Transverse colon (tissue), 4 donors: ENCODE measurements around the gene LONP1.

Source experiments
- EP300 ChIP-seq: sonication (generic); formaldehyde crosslinking; IDR thresholded peaks from one replicate; pipeline ENCODE4 v1.6.1; 2017; ENCODE audit warnings: antibody characterized with exemption, low read depth
- POLR2A ChIP-seq: fragments of 450-650 bp; IDR thresholded peaks from one replicate; pipeline ENCODE4 v1.6.1; 2016; ENCODE audit warnings: antibody characterized with exemption, mild to moderate bottlenecking, moderate library complexity
- POLR2AphosphoS5 ChIP-seq, 3 donors: sonication (generic); formaldehyde crosslinking; IDR thresholded peaks; one replicate each; pipeline ENCODE4 v1.6.1; 2016; ENCODE audit warnings: antibody characterized with exemption in 3 of 3
- TF ChIP-seq, protein P1 (sequence below), 5 experiments: fragments of 200-600 bp in 3 of 5; fragments of 450-650 bp in 2 of 5; sonication (generic) in 3 of 5; IDR thresholded peaks; 1 replicate in 2 of 5; 2 replicates in 3 of 5; pipeline ENCODE4 v1.5.1; 2016 to 2017; ENCODE audit warnings: antibody characterized with exemption in 5 of 5, inconsistent platforms in 3 of 5, mild to moderate bottlenecking in 2 of 5, moderate library complexity in 1 of 5

DNA sequence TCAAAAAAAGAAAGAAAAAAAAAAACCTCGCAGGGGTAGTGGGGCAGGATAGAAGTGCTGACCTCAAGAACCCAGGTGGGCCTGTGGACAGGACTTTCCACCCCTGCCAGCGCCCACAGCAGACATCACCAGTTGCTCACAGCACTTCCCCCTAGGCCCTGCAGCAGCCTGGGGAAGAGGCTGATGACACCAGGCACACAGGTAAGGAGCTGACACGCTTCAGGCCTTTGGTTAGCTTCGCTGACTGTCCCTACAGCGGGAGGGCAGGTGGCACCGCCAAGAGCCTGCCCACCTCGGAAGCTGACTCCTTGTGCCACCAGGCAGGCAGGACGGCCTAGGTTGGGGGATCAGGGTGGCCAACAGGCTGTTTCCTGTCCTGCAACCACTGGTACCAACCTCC lies 8.9 kb downstream of the LONP1 start:
- TF ChIP-seq, protein P1, sequence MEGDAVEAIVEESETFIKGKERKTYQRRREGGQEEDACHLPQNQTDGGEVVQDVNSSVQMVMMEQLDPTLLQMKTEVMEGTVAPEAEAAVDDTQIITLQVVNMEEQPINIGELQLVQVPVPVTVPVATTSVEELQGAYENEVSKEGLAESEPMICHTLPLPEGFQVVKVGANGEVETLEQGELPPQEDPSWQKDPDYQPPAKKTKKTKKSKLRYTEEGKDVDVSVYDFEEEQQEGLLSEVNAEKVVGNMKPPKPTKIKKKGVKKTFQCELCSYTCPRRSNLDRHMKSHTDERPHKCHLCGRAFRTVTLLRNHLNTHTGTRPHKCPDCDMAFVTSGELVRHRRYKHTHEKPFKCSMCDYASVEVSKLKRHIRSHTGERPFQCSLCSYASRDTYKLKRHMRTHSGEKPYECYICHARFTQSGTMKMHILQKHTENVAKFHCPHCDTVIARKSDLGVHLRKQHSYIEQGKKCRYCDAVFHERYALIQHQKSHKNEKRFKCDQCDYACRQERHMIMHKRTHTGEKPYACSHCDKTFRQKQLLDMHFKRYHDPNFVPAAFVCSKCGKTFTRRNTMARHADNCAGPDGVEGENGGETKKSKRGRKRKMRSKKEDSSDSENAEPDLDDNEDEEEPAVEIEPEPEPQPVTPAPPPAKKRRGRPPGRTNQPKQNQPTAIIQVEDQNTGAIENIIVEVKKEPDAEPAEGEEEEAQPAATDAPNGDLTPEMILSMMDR (IDR thresholded peaks at IDR 0.05): no peak
- TF ChIP-seq EP300 (no peak), POLR2A (no peak), POLR2AphosphoS5 (IDR thresholded peaks at IDR 0.05) (no peak)
